Uterus (tissue), 2 donors: ENCODE measurements around the gene MTHFD1.

Experiments used
- POLR2A ChIP-seq, 2 donors: fragments of 450-650 bp; IDR thresholded peaks; one replicate each; pipeline ENCODE4 v1.6.1; 2016; ENCODE audit warnings: antibody characterized with exemption in 2 of 2, mild to moderate bottlenecking in 1 of 2, moderate library complexity in 1 of 2
- TF ChIP-seq, protein P1 (sequence below), 4 experiments: fragments of 200-600 bp in 2 of 4; fragments of 450-650 bp in 2 of 4; sonication (generic) in 2 of 4; IDR thresholded peaks; one replicate each; pipeline ENCODE4 v1.5.1; 2016 to 2019; ENCODE audit warnings: antibody characterized with exemption in 4 of 4, mild to moderate bottlenecking in 2 of 4, moderate library complexity in 1 of 4

DNA sequence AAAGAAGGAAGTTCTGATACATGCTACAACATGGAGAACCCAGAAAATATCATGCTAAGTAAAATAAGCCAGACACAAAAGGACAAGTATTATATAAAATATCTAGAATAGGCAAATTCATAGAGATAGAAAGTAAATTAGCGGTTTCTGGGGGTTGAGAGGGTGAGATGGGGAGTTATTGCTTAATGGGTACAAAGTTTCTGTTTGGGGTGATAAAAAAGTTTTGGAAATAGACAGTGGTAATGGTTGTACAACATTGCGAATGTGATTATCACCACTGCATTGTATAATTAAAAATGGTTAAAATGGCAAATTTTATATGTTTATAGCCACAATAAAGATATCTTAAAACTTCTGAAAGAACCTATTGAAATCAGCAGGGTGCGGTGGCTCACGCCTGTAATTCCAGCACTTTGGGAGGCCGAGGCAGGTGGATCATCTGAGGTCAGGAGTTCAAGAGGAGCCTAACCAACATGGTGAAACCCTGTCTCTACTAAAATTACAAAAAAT is 100.5 kb downstream of the MTHFD1 start:
- TF ChIP-seq, protein P1, sequence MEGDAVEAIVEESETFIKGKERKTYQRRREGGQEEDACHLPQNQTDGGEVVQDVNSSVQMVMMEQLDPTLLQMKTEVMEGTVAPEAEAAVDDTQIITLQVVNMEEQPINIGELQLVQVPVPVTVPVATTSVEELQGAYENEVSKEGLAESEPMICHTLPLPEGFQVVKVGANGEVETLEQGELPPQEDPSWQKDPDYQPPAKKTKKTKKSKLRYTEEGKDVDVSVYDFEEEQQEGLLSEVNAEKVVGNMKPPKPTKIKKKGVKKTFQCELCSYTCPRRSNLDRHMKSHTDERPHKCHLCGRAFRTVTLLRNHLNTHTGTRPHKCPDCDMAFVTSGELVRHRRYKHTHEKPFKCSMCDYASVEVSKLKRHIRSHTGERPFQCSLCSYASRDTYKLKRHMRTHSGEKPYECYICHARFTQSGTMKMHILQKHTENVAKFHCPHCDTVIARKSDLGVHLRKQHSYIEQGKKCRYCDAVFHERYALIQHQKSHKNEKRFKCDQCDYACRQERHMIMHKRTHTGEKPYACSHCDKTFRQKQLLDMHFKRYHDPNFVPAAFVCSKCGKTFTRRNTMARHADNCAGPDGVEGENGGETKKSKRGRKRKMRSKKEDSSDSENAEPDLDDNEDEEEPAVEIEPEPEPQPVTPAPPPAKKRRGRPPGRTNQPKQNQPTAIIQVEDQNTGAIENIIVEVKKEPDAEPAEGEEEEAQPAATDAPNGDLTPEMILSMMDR (IDR thresholded peaks at IDR 0.05): no peak
- TF ChIP-seq POLR2A (IDR thresholded peaks at IDR 0.05): no peak
